Sigmoid colon (tissue), 7 donors: ENCODE data around the gene CRADD. TPM values are rescaled to one million over a fixed set of nuclear protein-coding genes. Genes with fewer than 3 reads are reported as not detected.
A peak's percentile ranks its signal among the peaks of the same experiment; 100 is the strongest.

Source experiments
- DNase-seq: peaks from one replicate; pipeline ENCODE4 v3.0.0-alpha.2; 2019
- H3K27ac ChIP-seq, 4 donors: fragments of 200-600 bp; sonication (generic); one replicate each; pipeline ENCODE4 v1.5.1; 2016 to 2019; ENCODE audit warnings: mild to moderate bottlenecking in 1 of 4
- H3K27me3 ChIP-seq, 3 donors: fragments of 200-600 bp; sonication (generic); one replicate each; pipeline ENCODE4 v1.5.1; 2019; ENCODE audit warnings: mild to moderate bottlenecking in 1 of 3
- H3K36me3 ChIP-seq, 4 donors: fragments of 200-600 bp; sonication (generic); one replicate each; pipeline ENCODE4 v1.5.1; 2016 to 2019
- H3K4me1 ChIP-seq, 4 donors: fragments of 200-600 bp; sonication (generic); one replicate each; pipeline ENCODE4 v1.5.1; 2017 to 2019
- H3K4me3 ChIP-seq, 4 donors: fragments of 200-600 bp; sonication (generic); one replicate each; pipeline ENCODE4 v1.5.1; 2017 to 2019; ENCODE audit warnings: mild to moderate bottlenecking in 2 of 4, moderate library complexity in 1 of 4
- H3K9me3 ChIP-seq, 4 donors: fragments of 200-600 bp in 3 of 4; sonication (generic) in 3 of 4; one replicate each; pipeline versions ENCODE4 v1.5.1 to v1.6.1; 2013 to 2019
- CTCF ChIP-seq, 4 experiments: fragments of 450-650 bp in 3 of 4; fragments of 200-600 bp in 1 of 4; IDR thresholded peaks; one replicate each; pipeline ENCODE4 v1.5.1; 2016 to 2019; ENCODE audit warnings: antibody characterized with exemption in 4 of 4, mild to moderate bottlenecking in 3 of 4, moderate library complexity in 2 of 4
- EP300 ChIP-seq, 4 donors: sonication (generic); formaldehyde crosslinking; IDR thresholded peaks; one replicate each; pipeline ENCODE4 v1.6.1; 2017; ENCODE audit warnings: antibody characterized with exemption in 4 of 4
- POLR2A ChIP-seq, 2 donors: fragments of 450-650 bp; IDR thresholded peaks; one replicate each; pipeline ENCODE4 v1.6.1; 2016; ENCODE audit warnings: antibody characterized with exemption in 2 of 2, mild to moderate bottlenecking in 2 of 2, moderate library complexity in 2 of 2
- POLR2AphosphoS5 ChIP-seq, 4 donors: sonication (generic); formaldehyde crosslinking; IDR thresholded peaks; one replicate each; pipeline ENCODE4 v1.6.1; 2017; ENCODE audit warnings: antibody characterized with exemption in 4 of 4
- WGBS, 2 donors: extraction: QIAGEN DNeasy Blood & Tissue Kit; methylation state at CpG; one replicate each; pipeline ENCODE4 v1.1.7; 2013; 5-methylcytosine and 5-hydroxymethylcytosine counted together
- intact Hi-C: fragments of 100-400 bp; cut with DNase I; formaldehyde crosslinking; loops from one replicate; pipeline ENCODE4 v1.15.1; 2023
- polyA plus RNA-seq, 3 donors: library from polyadenylated mRNA; stranded (reverse); fragments of 200-250 nt; gene quantifications; one replicate each; pipeline ENCODE4 v1.2.3, GENCODE V29; 2013
- total RNA-seq, 4 donors: library from RNA; depleted of rRNA; stranded (reverse); fragments of >200 nt; gene quantifications; one replicate each; pipeline ENCODE4 v1.1.0, GENCODE V29; 2016
- donor health status: healthy with polysubstance abuse.
- donor health status: Bipolar disorder and iron deficiency.
- donor health status: healthy.

CRADD gene
- total and polyA plus RNA-seq, 7 donors = 14.1 to 98.9 (median 43.7) TPM

GRCh38 chr12:93825501-93825888 lies 148.3 kb downstream of the CRADD start:
- intact Hi-C loops = loop anchor here (5.0 kb wide), 2 partner anchors 67 to 253 kb away; partner anchors contain the start of gene SOCS2
- H3K36me3 ChIP-seq = no peaks in the 10 kb centered on the region
- no peak overlapping the region for H3K4me3 ChIP-seq
- no peaks in the 10 kb centered on the region for H3K27me3 ChIP-seq
- 88 to 95% methylated on average over 3 of the region's 3 CpGs for WGBS, 2 donors
- peaks cover 0 to 68% (median 59%) of the 10 kb centered on the region in 4 donors for H3K4me1 ChIP-seq
- TF ChIP-seq POLR2A (IDR thresholded peaks at IDR 0.05) (no peak), POLR2AphosphoS5 (IDR thresholded peaks at IDR 0.05) (no peak), CTCF (IDR thresholded peaks at IDR 0.05) (no peak), EP300 (IDR thresholded peaks at IDR 0.05) (no peak)
- H3K27ac ChIP-seq = peak overlapping the region; percentile 74 to 91 (median 80)
- no peak for DNase-seq
- H3K9me3 ChIP-seq = no peaks in the 10 kb centered on the region

DNA sequence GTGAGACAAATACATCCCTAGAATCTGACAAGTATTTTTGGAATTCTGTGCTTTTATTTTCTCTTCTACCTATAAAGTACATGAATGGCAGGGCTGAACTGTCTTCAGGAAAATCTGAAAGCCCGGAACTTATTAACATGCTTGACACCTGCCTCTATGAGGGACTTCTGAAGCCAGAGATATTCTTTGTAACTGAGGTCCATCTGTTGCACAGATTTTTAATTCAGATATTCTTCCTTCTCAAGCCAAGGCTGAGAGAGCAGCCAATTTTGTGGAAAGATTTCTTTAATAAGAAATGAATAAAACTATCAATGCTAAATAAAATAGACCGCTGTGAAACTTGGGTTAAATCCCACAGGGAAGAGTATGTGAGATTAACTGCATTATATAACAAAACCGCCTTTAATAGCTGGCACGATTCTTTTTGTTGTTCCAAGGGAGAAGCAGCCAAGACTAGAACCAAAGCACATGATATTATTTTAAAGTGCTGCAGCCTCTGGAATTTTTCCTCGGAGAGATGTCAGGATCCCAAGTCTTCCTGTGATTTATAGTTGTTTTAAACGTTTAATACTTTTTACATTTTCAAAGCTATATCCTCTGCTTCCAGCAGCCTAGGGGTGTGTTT lies 148.9 kb downstream of the CRADD start:
- DNase-seq = no peak
- intact Hi-C loops = loop anchor here (5.0 kb wide), 2 partner anchors 66 to 254 kb away; partner anchors contain the start of gene SOCS2

DNA sequence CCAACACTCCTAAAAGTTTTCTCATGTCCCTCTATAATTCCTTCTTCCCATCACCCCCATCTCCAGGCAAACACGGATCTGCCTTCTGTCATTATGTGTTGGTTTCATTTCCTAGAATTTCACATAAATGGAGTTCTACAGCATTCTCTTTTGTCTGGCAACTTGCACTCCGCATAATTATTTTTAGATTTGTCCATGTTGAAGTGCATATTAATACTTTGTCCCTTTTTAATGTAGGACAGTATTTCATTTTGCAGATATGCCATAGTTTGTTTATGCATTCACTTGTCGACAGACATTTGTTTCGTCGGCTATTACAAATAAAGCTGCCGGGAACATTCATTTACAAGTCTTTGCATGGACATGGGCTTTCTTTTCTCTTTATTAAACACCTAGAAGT lies 150.0 kb downstream of the CRADD start:
- Histone ChIP-seq H3K4me1 (peaks cover 0 to 55% (median 50%) of the 10 kb centered on the region in 4 donors), H3K4me3 (peak overlapping the region in 1 of 4 donors; percentile 11), H3K27me3 (no peaks in the 10 kb centered on the region), H3K36me3 (no peaks in the 10 kb centered on the region), H3K27ac (peak overlapping the region; percentile 74 to 91 (median 80)), H3K9me3 (no peaks in the 10 kb centered on the region)
- intact Hi-C loops = loop anchor here (5.0 kb wide), 2 partner anchors 65 to 255 kb away; partner anchors contain the start of gene SOCS2
- TF ChIP-seq POLR2AphosphoS5 (IDR thresholded peaks at IDR 0.05) = peak in 3 of 4 donors; percentile 62 to 75 (median 70)
- TF ChIP-seq EP300 (IDR thresholded peaks at IDR 0.05) = peak in 3 of 4 donors; percentile 55 to 73 (median 56)
- no peak for TF ChIP-seq POLR2A (IDR thresholded peaks at IDR 0.05)
- no peak for TF ChIP-seq CTCF (IDR thresholded peaks at IDR 0.05)
- no peak for DNase-seq
- whole genome bisulfite sequencing, 2 donors = 70 to 89% methylated on average over 6 of the region's 6 CpGs

More for the DNA sequence above, 148.9 kb downstream of the CRADD start:
- H3K4me1 ChIP-seq = peaks cover 0 to 63% (median 54%) of the 10 kb centered on the region in 4 donors
- H3K36me3 ChIP-seq = no peaks in the 10 kb centered on the region
- no peaks in the 10 kb centered on the region for H3K9me3 ChIP-seq
- H3K4me3 ChIP-seq = peak overlapping the region in 1 of 4 donors; percentile 5
- peak overlapping the region; percentile 74 to 91 (median 80) for H3K27ac ChIP-seq
- H3K27me3 ChIP-seq = no peaks in the 10 kb centered on the region
- 70 to 80% methylated on average over 6 of the region's 6 CpGs for WGBS, 2 donors
- no peak for TF ChIP-seq POLR2A (IDR thresholded peaks at IDR 0.05)
- peak in 2 of 4 donors; percentile 37 to 83 for TF ChIP-seq EP300 (IDR thresholded peaks at IDR 0.05)
- no peak for TF ChIP-seq CTCF (IDR thresholded peaks at IDR 0.05)
- peak; percentile 26 to 74 (median 61) for TF ChIP-seq POLR2AphosphoS5 (IDR thresholded peaks at IDR 0.05)

DNA sequence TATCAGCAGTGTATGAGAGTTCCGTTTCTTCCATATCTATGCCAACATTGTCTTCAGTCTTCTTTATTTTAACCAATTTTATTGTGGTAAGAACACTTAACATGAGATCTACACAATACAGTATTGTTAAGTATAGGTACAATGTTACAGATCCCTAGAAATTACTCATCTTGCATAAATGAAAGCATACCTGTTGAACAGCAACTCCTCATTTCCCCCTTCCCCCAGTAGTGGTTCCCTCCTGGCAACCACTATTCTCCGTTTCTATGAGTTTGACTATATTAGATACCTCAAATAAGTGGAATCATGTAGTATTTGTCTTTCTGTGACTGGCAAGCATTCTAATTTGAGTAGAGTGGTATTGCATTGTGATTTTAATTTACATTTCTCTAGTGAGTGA lies 150.5 kb downstream of the CRADD start:
- Histone ChIP-seq H3K9me3 (no peaks in the 10 kb centered on the region), H3K4me3 (no peak overlapping the region), H3K27ac (peak overlapping the region in 3 of 4 donors; percentile 78 to 91 (median 83)), H3K4me1 (peaks cover 0 to 59% (median 49%) of the 10 kb centered on the region in 4 donors), H3K36me3 (no peaks in the 10 kb centered on the region), H3K27me3 (no peaks in the 10 kb centered on the region)
- TF ChIP-seq POLR2AphosphoS5 (IDR thresholded peaks at IDR 0.05) (no peak), POLR2A (IDR thresholded peaks at IDR 0.05) (no peak), CTCF (IDR thresholded peaks at IDR 0.05) (no peak), EP300 (IDR thresholded peaks at IDR 0.05) (no peak)
- WGBS, 2 donors = 82 to 87% methylated on average over 2 of the region's 2 CpGs
- intact Hi-C loops = loop anchor here (5.0 kb wide), 2 partner anchors 65 to 255 kb away; partner anchors contain the start of gene SOCS2
- no peak for DNase-seq
